ENCODE measurements around the gene CAST. TPM values are rescaled to one million over a fixed set of nuclear protein-coding genes. Genes with fewer than 3 reads are reported as not detected.
"Not testable (repeated sequence)": the region's sequence is repeated elsewhere in the genome, so short reads cannot be mapped to it uniquely, and the experiment has no call there.

CAST gene
- total RNA-seq, 2 experiments from 2014 or later: 149 to 152 TPM

DNA sequence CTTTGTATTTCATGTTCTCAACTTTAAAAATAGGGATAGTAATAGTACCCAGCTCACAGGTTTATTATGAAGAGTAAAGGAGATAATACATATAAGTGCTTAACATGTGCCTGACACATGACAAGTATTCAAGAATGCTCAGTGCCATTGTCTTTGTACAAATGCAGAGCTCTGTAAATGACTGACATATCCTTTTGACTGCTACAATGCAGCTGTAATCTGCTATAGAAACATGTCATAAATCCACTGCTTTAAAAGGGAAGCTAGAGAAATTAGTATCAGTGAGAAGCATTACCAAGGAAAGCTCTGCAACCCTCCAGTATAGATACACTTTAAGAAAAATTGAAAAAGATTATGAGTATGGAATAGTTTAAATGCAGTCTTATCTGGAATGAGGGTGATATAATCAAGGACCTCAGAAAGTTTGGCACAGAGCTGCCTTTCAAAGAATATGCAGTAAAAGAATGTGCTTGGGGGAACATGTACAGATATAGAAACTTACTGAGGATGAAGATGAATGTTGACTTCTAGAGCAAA, 127.7 kb downstream of the CAST start:
- Mint-ChIP-seq H3K27me3 (ENCODE audit: low read depth) (no peaks in the 10 kb centered on the region), H3K4me1 (ENCODE audit: low read depth) (peaks cover 6% of the 10 kb centered on the region), H3K9me3 (ENCODE audit: insufficient read depth) (no peaks in the 10 kb centered on the region), H3K27ac (no peak overlapping the region), H3K4me3 (no peak overlapping the region), H3K36me3 (ENCODE audit: low read depth) (peaks cover 71% of the 10 kb centered on the region)
- ATAC-seq: no peak
- POLR2A ChIA-PET: interaction anchor here (0.7 kb wide), 1 partner anchor 72 kb away, joined by 3 read pairs; no protein-coding TSS in a partner anchor
- no peak for DNase-seq
- CTCF ChIA-PET: interaction anchor here (1.0 to 1.9 kb wide), 5 partner anchors 10 to 374 kb away, joined by 3 to 8 read pairs (median 4); partner anchors contain the start of gene ERAP1

DNA sequence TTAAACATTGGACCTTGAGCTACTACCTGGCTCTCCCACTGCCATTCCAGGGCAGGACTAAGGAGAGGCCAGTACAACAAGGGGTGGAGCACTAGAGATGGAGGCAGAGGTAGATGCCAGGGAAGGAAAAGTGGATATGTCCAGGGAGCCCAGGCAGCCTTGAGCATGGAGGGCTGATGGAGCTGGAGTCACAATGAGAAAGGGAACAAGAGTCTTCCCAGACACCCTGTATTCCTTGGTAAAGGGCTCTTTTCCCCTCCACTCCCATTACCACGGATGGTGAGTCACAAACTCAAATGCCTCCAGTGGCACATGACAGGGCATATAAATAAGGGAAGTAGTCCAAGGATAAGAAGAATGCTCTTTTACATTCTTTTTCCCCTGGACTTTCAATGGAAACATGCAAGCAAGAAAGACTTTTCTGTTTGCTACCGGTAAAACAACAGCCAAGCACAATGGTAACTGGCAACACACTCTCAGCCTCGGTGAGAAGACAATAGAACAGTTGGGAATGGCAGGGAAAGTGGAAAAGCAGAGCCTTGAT, 128.9 kb downstream of the CAST start:
- Mint-ChIP-seq H3K36me3 (ENCODE audit: low read depth) (peaks cover 70% of the 10 kb centered on the region), H3K4me1 (ENCODE audit: low read depth) (peaks cover 17% of the 10 kb centered on the region), H3K27me3 (ENCODE audit: low read depth) (no peaks in the 10 kb centered on the region), H3K9me3 (ENCODE audit: insufficient read depth) (no peaks in the 10 kb centered on the region), H3K27ac (no peak overlapping the region), H3K4me3 (no peak overlapping the region)
- CTCF ChIA-PET: interaction anchor here (1.0 to 1.9 kb wide), 4 partner anchors 11 to 371 kb away, joined by 3 to 8 read pairs (median 4); partner anchors contain the start of gene ERAP1
- ATAC-seq: no peak
- DNase-seq: no peak
- POLR2A ChIA-PET: no interaction called here

DNA sequence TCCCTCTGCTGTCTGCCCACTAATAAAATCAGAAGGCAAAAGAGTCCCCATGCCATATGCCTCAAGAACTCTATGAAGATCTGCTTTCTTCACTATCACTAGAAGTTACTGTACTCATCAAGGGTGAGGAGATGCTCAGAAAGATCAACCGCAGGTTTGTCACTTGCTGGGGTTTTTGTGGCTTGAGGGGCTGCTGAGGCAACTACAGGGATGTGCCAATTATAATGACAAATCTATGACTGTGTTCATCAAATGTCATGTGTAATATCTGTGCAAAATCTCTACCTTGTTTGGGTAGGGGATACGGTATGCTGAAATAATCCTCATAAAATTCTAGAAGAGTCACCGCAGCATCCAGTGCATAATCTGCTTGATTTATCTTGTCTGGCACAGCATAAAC, 132.6 kb downstream of the CAST start:
- Mint-ChIP-seq H3K9me3 (ENCODE audit: insufficient read depth) (no peaks in the 10 kb centered on the region), H3K4me3 (no peak overlapping the region), H3K27ac (peak overlapping the region; percentile 53), H3K27me3 (ENCODE audit: low read depth) (no peaks in the 10 kb centered on the region), H3K4me1 (ENCODE audit: low read depth) (peaks cover 33% of the 10 kb centered on the region), H3K36me3 (ENCODE audit: low read depth) (peaks cover 82% of the 10 kb centered on the region)
- ChIA-PET POLR2A (no interaction called here), CTCF (interaction anchor here (1.1 to 1.8 kb wide), 4 partner anchors 11 to 367 kb away, joined by 3 to 7 read pairs (median 4); no protein-coding TSS in a partner anchor)
- peak; percentile 93 for ATAC-seq
- peak; percentile 86 for DNase-seq

DNA sequence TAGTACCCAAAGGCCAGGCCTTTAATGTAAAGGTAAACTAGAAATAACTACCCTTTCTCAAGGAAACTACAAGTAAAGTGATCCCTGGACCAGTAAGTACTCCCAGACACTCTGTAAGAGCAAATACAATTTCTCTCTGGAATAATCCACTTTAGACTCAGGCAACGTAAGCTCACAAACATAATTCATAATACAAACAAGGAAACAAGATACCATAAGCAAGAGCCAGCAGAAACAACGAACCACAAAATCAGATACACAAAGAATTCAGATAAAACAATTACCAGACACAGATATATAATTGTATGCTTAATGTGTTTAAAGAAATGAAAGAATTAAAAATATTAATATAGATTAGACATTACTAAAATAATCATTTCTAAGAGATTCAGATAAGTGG, 133.4 kb downstream of the CAST start:
- DNase-seq: no peak
- Mint-ChIP-seq H3K27me3 (ENCODE audit: low read depth) (no peaks in the 10 kb centered on the region), H3K9me3 (ENCODE audit: insufficient read depth) (no peaks in the 10 kb centered on the region), H3K36me3 (ENCODE audit: low read depth) (peaks cover 81% of the 10 kb centered on the region), H3K4me3 (no peak overlapping the region), H3K4me1 (ENCODE audit: low read depth) (peaks cover 39% of the 10 kb centered on the region), H3K27ac (peak overlapping the region; percentile 19)
- ChIA-PET POLR2A (interaction anchor here (0.6 kb wide), 1 partner anchor 12 kb away, joined by 3 read pairs; the partner anchor contains the start of gene ERAP1), CTCF (interaction anchor here (1.1 to 1.8 kb wide), 4 partner anchors 10 to 366 kb away, joined by 3 to 7 read pairs (median 4); no protein-coding TSS in a partner anchor)
- ATAC-seq: no peak

DNA sequence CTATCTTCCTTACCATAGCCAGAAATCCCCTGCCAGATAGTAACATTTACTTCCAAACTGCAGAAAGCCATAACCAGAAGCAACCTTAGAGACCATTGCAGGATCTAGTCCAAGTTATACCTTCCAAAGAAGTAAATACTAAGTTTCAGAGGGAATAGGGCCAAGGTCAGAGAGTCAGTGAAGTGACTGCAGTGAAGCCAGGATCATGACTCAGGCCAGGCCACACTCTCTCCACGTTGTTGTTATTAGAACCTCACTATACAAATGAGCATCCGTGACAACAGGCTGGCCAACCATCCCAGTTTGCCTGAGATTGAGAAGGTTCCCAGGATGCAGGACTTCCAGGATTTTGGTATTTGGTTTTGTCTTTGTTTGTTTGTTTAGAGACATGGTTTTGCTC, 134.3 kb downstream of the CAST start:
- H3K9me3 Mint-ChIP-seq (ENCODE audit: insufficient read depth): no peaks in the 10 kb centered on the region
- DNase-seq (no peak), ATAC-seq (no peak)
- H3K36me3 Mint-ChIP-seq (ENCODE audit: low read depth): peaks cover 80% of the 10 kb centered on the region
- POLR2A ChIA-PET: no interaction called here
- H3K4me3 Mint-ChIP-seq: no peak overlapping the region
- peak overlapping the region; percentile 7 for H3K27ac Mint-ChIP-seq
- H3K4me1 Mint-ChIP-seq (ENCODE audit: low read depth): peaks cover 46% of the 10 kb centered on the region
- no peaks in the 10 kb centered on the region for H3K27me3 Mint-ChIP-seq (ENCODE audit: low read depth)
- CTCF ChIA-PET: interaction anchor here (1.7 to 1.8 kb wide), 3 partner anchors 9 to 365 kb away, joined by 3 to 7 read pairs (median 5); no protein-coding TSS in a partner anchor

DNA sequence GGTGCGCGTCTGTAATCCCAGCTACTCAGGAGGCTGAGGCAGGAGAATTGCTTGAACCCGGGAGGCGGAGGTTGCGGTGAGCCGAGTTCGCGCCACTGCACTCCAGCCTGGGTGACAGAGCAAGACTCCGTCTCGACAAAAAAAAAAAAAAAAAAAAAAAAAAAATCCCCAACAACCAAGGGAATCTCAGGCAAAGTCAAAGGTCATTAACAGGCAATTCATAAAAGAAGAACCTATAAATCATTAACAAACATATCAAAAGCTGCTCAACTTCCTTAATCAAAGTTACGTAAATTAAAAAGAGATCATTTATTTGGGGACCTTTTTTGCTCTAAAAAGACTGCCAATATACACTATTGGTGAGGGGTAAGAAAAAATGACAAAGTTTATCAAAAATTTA, 139.5 kb downstream of the CAST start:
- POLR2A ChIA-PET; ATAC-seq; H3K4me3 Mint-ChIP-seq; H3K27ac Mint-ChIP-seq; CTCF ChIA-PET; H3K27me3 Mint-ChIP-seq (ENCODE audit: low read depth); DNase-seq; H3K9me3 Mint-ChIP-seq (ENCODE audit: insufficient read depth): not testable (repeated sequence)
- Mint-ChIP-seq H3K36me3 (ENCODE audit: low read depth) (peaks cover 85% of the 10 kb centered on the region), H3K4me1 (ENCODE audit: low read depth) (peaks cover 67% of the 10 kb centered on the region)

DNA sequence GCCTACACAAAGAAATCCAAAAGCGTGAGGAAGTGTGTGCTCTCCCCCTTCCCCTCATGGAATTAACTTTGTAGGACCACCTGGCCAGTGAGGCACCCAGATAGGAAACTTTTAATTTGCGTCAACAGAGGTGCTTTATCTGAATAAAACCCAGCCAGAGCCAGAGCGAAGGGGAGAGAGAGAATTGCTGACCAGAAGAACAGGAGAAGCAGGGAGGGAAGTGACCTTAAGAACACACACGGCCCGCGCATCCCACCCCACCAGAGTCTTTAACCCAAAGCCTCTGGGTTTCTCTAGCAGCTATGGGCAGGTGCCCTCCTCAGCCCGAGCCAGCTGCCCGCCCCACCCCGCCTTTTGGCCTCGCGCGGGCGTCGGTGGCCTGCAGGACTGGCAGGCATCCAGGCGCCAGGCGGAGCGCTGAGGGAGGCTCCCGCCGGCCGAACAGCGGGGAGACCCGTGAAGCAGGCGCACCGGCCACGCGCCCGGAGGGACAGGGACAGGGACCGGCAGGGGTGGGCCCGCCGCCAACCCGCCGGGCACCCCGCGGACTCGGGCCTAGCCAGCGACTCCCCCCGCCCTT, 145.0 kb downstream of the CAST start:
- CTCF ChIA-PET: interaction anchor here (1.2 to 4.5 kb wide), 11 partner anchors 8 to 355 kb away, joined by 3 to 33 read pairs (median 7); partner anchors contain the start of gene ERAP2
- Mint-ChIP-seq H3K9me3 (ENCODE audit: insufficient read depth) (no peaks in the 10 kb centered on the region), H3K27ac (peak overlapping the region; percentile 99), H3K27me3 (ENCODE audit: low read depth) (no peaks in the 10 kb centered on the region), H3K4me1 (ENCODE audit: low read depth) (peaks cover 73% of the 10 kb centered on the region), H3K4me3 (peak overlapping the region; percentile 90), H3K36me3 (ENCODE audit: low read depth) (peaks cover 39% of the 10 kb centered on the region)
- ATAC-seq: peak; percentile 28
- peak; percentile 54 for DNase-seq
- POLR2A ChIA-PET: interaction anchor here (0.9 to 3.8 kb wide), 22 partner anchors 8 to 188 kb away, joined by 3 to 68 read pairs (median 6); partner anchors contain the start of genes CAST, ERAP2 and LNPEP

DNA sequence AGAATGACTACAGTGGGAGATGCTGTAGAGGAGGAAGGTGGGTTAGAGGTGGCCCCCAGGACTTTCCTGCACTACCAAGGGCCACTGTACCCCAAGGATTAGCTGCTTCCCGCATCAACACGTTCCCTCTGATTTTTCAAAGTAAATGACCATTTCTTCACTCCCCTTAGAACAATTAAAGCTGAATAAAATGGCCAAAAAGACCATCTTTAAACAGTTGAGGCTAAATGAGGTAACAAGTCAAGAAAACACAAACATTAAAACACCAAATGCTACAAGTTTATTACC, 146.3 kb downstream of the CAST start:
- peak overlapping the region; percentile 90 for H3K4me3 Mint-ChIP-seq
- DNase-seq (no peak), ATAC-seq (no peak)
- ChIA-PET CTCF (interaction anchor here (0.9 to 4.5 kb wide), 12 partner anchors 8 to 354 kb away, joined by 3 to 33 read pairs (median 4); partner anchors contain the start of genes ERAP2 and LIX1), POLR2A (interaction anchor here (0.6 to 3.8 kb wide), 24 partner anchors 10 to 187 kb away, joined by 3 to 68 read pairs (median 4); partner anchors contain the start of genes CAST, ERAP2 and LNPEP)
- H3K27me3 Mint-ChIP-seq (ENCODE audit: low read depth): no peaks in the 10 kb centered on the region
- peak overlapping the region; percentile 99 for H3K27ac Mint-ChIP-seq
- H3K36me3 Mint-ChIP-seq (ENCODE audit: low read depth): peaks cover 28% of the 10 kb centered on the region
- H3K9me3 Mint-ChIP-seq (ENCODE audit: insufficient read depth): no peaks in the 10 kb centered on the region
- H3K4me1 Mint-ChIP-seq (ENCODE audit: low read depth): peaks cover 68% of the 10 kb centered on the region

DNA sequence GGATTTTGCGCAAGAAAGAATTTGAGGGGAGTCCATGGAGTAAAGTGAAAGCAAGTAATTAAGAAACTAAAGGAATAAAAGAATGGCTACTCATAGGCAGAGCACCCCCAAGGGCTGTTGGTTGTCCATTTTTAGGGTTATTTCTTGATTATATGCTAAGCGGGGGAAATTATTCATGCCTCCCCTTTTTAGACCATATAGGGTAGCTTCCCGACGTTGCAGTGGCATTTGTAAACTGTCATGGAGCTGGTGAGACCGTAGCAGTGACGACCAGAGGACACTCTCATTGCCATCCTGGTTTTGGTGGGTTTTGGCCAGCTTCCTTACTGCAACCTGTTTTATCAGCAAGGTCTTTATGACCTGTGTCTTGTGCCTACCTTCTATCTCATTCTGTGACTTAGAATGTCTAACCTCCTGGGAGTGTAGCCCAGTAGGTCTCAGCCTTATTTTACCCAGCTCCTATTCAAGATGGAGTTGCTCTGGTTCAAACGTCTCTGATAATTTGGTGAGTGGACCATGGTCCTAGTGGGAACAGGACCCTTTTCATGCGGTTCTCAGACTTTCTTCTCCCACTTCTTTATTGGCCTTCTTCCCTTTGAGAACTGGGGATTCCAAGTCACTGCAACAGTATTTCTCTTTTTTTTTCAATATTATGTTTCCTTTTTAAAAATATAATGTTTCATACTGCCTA, 146.8 kb downstream of the CAST start:
- Mint-ChIP-seq H3K36me3 (ENCODE audit: low read depth) (peaks cover 22% of the 10 kb centered on the region), H3K27ac (peak overlapping the region; percentile 99), H3K4me3 (peak overlapping the region; percentile 90), H3K9me3 (ENCODE audit: insufficient read depth) (no peaks in the 10 kb centered on the region), H3K27me3 (ENCODE audit: low read depth) (no peaks in the 10 kb centered on the region), H3K4me1 (ENCODE audit: low read depth) (peaks cover 64% of the 10 kb centered on the region)
- CTCF ChIA-PET: interaction anchor here (0.9 to 4.5 kb wide), 10 partner anchors 8 to 353 kb away, joined by 3 to 33 read pairs (median 6); partner anchors contain the start of genes ERAP2 and LIX1
- ATAC-seq (no peak), DNase-seq (no peak)
- POLR2A ChIA-PET: interaction anchor here (0.6 to 3.8 kb wide), 20 partner anchors 10 to 186 kb away, joined by 3 to 68 read pairs (median 4); partner anchors contain the start of genes CAST, ERAP2 and LNPEP

DNA sequence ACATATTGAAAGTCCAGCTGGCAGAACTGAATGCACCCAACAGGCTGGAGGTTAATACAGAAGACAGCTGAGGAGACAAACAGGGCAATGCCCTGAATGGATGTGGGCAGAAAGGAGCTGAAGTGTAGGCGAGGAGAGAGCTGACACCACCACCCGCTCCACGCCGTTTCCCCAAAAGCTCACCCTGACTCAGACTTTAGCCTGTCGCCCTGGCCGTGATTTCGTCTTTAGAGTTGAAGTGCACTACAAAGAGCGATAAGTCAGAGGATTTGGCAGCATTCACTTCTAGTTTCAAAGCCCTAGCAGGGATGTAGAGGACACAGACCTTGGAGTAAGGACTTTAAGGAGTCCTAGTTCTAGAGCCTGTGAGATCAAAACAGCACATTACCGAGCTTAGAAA, 147.7 kb downstream of the CAST start:
- ATAC-seq (no peak), DNase-seq (peak; percentile 38)
- no peaks in the 10 kb centered on the region for H3K9me3 Mint-ChIP-seq (ENCODE audit: insufficient read depth)
- no peaks in the 10 kb centered on the region for H3K27me3 Mint-ChIP-seq (ENCODE audit: low read depth)
- H3K4me3 Mint-ChIP-seq: peak overlapping the region; percentile 42
- H3K4me1 Mint-ChIP-seq (ENCODE audit: low read depth): peaks cover 65% of the 10 kb centered on the region
- peak overlapping the region; percentile 51 for H3K27ac Mint-ChIP-seq
- peaks cover 14% of the 10 kb centered on the region for H3K36me3 Mint-ChIP-seq (ENCODE audit: low read depth)
- CTCF ChIA-PET: interaction anchor here (0.7 to 4.5 kb wide), 5 partner anchors 8 to 352 kb away, joined by 3 to 33 read pairs (median 4); partner anchors contain the start of gene LNPEP
- POLR2A ChIA-PET: interaction anchor here (1.8 to 2.1 kb wide), 2 partner anchors 67 to 126 kb away, joined by 5 to 12 read pairs; partner anchors contain the start of genes ERAP2 and LNPEP

DNA sequence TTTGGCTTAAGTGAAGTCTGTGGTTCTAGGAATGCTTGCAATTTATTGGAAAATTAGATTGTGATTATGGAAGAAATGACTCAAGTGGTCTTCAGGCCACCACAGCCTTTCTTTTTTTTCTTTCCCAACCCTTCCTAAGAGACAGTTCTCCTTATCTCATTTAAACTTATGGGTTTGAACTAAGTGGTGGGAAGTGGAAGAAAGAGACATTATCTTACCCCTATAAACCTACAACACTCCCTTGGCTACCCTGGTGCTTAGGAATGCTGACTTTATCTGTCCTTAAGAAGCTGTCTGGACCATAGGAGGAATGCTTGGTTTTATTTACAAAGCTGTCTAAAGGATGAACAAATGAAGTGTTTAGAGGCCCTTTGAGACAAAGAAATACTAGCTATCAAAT, 150.7 kb downstream of the CAST start:
- no peak for ATAC-seq
- Mint-ChIP-seq H3K9me3 (ENCODE audit: insufficient read depth) (no peaks in the 10 kb centered on the region), H3K4me1 (ENCODE audit: low read depth) (peaks cover 78% of the 10 kb centered on the region), H3K27me3 (ENCODE audit: low read depth) (no peaks in the 10 kb centered on the region), H3K4me3 (no peak overlapping the region), H3K36me3 (ENCODE audit: low read depth) (no peaks in the 10 kb centered on the region), H3K27ac (no peak overlapping the region)
- no peak for DNase-seq
- ChIA-PET POLR2A (no interaction called here), CTCF (interaction anchor here (0.9 to 4.5 kb wide), 3 partner anchors 56 to 349 kb away, joined by 3 to 27 read pairs (median 3); no protein-coding TSS in a partner anchor)
